GM21619 (cell line): ENCODE results near the gene IL23R.
"Not testable (repeated sequence)": the region's sequence is repeated elsewhere in the genome, so short reads cannot be mapped to it uniquely, and the experiment has no call there.

Experiments
- ATAC-seq: cut with Tn5 transposase; IDR thresholded peaks from one replicate; pipeline ENCODE4 v1.9.1; 2021; ENCODE audit not compliant: unreplicated experiment

The IL23R gene

GRCh38 chr1:67166196-67166595 is at the start of gene IL23R:
Gene IL23R (plus strand): TSS chr1:67166454. CDS start chr1:67168121, 1,667 bp downstream.
- ATAC-seq: peak; percentile 77

GRCh38 chr1:67118191-67118590 is 48.1 kb upstream of the IL23R start:
- no peak for ATAC-seq

- no peak for ATAC-seq
These were observed 47.6 kb upstream of the IL23R start for GRCh38 chr1:67118646-67119045.

GRCh38 chr1:67120855-67121619 is 45.2 kb upstream of the IL23R start:
- no peak for ATAC-seq

- ATAC-seq: no peak
These were observed 41.8 kb upstream of the IL23R start for GRCh38 chr1:67124455-67124854.

GRCh38 chr1:67126111-67126746 is 40.0 kb upstream of the IL23R start:
- no peak for ATAC-seq

GRCh38 chr1:67126974-67127373 is 39.3 kb upstream of the IL23R start:
- ATAC-seq: no peak

- ATAC-seq: no peak
These were observed 35.6 kb upstream of the IL23R start for GRCh38 chr1:67130673-67131072.

- no peak for ATAC-seq
These were observed 33.1 kb upstream of the IL23R start for GRCh38 chr1:67133177-67133576.

- no peak for ATAC-seq
These were observed 31.6 kb upstream of the IL23R start, which contains the start of gene C1orf141 for GRCh38 chr1:67134695-67135094. Gene C1orf141 (minus strand): TSS chr1:67134970. CDS start chr1:67127240, 7,730 bp downstream.

GRCh38 chr1:67135354-67135753 is 30.9 kb upstream of the IL23R start:
- ATAC-seq: no peak

GRCh38 chr1:67137307-67137753 is 28.9 kb upstream of the IL23R start:
- no peak for ATAC-seq

GRCh38 chr1:67138813-67139499 is 27.3 kb upstream of the IL23R start:
- ATAC-seq: no peak

- ATAC-seq: no peak
These were observed 25.8 kb upstream of the IL23R start for GRCh38 chr1:67140460-67140859.

- ATAC-seq: not testable (repeated sequence)
These were observed 24.4 kb upstream of the IL23R start for GRCh38 chr1:67141832-67142231.

- ATAC-seq: no peak
These were observed 23.3 kb upstream of the IL23R start for GRCh38 chr1:67142931-67143330.

- ATAC-seq: no peak
These were observed 22.3 kb upstream of the IL23R start for GRCh38 chr1:67143966-67144365.

- no peak for ATAC-seq
These were observed 21.6 kb upstream of the IL23R start for GRCh38 chr1:67144696-67145095.

- no peak for ATAC-seq
These were observed 20.2 kb upstream of the IL23R start for GRCh38 chr1:67146101-67146500.

GRCh38 chr1:67146539-67146938 is 19.7 kb upstream of the IL23R start:
- ATAC-seq: no peak

- not testable (repeated sequence) for ATAC-seq
These were observed 18.3 kb upstream of the IL23R start for GRCh38 chr1:67147973-67148372.
